Stimulated activated CD4-positive, alpha-beta T cell treated with anti-CD3 and anti-CD28 coated beads, TNF-alpha, amount 100 ng/mL, for 1 hour (primary cell): ENCODE measurements around the gene HEMGN.
"Not testable (repeated sequence)": the region's sequence is repeated elsewhere in the genome, so short reads cannot be mapped to it uniquely, and the experiment has no call there.

Source experiments
- DNase-seq, 3 donors: peaks; one replicate each; pipeline ENCODE4 v3.0.0-alpha.2; 2020; ENCODE audit warnings: low read depth in 3 of 3, low spot score in 1 of 3

HEMGN gene, protein sequence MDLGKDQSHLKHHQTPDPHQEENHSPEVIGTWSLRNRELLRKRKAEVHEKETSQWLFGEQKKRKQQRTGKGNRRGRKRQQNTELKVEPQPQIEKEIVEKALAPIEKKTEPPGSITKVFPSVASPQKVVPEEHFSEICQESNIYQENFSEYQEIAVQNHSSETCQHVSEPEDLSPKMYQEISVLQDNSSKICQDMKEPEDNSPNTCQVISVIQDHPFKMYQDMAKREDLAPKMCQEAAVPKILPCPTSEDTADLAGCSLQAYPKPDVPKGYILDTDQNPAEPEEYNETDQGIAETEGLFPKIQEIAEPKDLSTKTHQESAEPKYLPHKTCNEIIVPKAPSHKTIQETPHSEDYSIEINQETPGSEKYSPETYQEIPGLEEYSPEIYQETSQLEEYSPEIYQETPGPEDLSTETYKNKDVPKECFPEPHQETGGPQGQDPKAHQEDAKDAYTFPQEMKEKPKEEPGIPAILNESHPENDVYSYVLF

DNA sequence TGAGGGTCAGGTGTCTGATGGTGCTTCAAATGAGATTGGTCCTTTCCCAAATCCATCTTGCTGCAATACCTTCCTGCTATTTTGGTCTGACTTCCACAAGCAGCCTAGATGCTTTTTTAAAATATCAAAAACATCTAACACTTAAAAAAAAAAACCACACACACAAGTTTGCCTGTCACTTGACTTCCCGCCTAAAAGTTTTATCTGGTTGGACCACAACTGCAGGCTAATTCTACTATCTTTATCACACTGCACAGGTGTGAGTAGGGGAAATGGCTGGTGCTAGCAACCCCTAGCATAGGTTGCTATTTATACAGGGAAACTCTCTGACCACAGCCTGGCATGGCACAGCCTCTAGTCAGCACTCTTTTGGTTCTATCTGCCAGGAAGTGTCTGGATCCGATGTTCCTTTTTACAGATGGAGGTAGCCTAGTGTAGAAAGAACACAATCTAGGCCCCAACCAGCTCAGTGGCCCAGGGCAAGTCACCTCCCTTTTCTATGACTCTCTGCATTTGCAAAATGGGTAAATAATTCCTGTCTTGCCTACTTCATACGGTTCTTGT lies at the start of gene HEMGN:
HEMGN (minus strand) TSS at position 92 of the 564 bp plus-strand sequence; CDS start at position 56, 36 bp downstream.
- no peak for DNase-seq

- no peak for DNase-seq
Measured at GRCh38 chr9:97987487-97987886, 49.5 kb upstream of the HEMGN start.

GRCh38 chr9:97985058-97985861 lies 47.3 kb upstream of the HEMGN start:
- DNase-seq: peak in 1 of 3 donors; percentile 35

- peak in 2 of 3 donors; percentile 65 to 70 for DNase-seq
Measured at GRCh38 chr9:97984188-97985057, 46.5 kb upstream of the HEMGN start.

DNA sequence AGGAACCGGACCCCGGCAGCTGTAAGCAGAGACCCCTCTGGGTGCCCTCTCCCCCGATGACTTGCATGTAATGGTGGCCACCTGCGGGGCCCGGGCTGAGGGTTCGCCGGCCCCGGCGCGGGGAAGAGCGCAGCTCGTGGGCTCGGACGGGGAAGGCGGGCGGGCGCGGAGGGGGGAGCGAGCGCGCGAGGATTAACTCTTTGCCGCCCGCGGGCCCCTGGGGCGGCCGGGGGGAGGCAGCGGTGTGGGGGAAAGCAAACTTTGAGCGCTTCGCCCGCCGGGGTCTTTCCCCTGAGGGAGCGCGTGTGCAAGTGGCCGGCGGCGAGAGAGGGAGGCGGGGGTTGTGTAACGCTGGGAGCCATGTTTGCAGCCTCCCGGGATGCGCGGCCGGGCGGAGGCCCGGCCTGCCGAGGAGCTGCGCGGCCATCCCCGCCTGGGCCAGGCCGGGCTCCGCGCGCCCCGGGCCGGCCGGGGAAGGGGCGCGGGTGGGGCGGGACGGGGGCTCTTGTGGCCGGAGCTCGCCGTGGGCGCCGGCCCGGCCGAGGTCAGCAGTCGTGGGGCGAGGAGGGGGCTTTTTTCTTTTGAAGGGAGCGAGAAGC lies 45.7 kb upstream of the HEMGN start:
- peak in 2 of 3 donors; percentile 33 to 55 for DNase-seq

DNA sequence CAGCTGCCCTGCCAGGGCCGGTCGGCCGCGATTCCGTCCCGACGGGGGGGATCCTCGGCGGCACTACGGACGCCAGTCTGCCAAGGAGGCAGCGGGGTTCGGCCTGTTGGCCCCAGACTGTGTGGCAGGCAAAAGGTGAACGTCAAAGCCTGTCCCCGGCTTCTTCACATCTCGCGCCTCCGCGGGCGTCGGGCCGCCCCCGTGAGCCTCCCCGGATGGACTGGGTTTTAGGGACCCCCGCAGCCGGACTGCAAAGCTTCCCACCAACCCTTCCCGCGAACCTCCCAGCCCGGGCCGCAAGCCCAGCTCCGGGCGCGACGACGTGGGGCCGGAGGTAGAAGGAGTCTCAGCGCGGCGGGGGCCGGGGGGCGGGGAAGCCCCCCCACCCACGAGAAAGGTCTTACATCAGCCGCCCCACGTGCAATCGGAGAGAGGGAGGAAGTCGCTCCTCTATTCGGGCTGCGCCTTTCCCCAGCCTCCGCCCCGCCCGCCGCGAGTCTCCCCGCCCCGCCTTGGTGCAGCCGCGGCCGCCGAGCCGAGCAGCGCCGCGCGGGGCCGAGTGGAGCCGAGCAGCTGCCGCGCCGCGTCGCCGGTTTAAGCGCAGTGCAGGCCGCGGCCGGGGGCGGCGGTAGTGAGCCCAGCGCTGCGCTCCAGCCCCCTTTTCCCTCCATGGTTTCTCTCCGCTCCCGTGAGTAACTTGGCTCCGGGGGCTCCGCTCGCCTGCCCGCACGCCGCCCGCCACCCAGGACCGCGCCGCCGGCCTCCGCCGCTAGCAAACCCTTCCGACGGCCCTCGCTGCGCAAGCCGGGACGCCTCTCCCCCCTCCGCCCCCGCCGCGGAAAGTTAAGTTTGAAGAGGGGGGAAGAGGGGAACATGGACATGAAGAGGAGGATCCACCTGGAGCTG lies 45.0 kb upstream of the HEMGN start, which contains the start of gene ANP32B:
ANP32B (plus strand) TSS at position 659 of the 906 bp plus-strand sequence; CDS start at position 874, 215 bp downstream.
- DNase-seq: peak; percentile 85 to 94 (median 91)

GRCh38 chr9:97981846-97982682 lies 44.1 kb upstream of the HEMGN start:
- DNase-seq: no peak

DNA sequence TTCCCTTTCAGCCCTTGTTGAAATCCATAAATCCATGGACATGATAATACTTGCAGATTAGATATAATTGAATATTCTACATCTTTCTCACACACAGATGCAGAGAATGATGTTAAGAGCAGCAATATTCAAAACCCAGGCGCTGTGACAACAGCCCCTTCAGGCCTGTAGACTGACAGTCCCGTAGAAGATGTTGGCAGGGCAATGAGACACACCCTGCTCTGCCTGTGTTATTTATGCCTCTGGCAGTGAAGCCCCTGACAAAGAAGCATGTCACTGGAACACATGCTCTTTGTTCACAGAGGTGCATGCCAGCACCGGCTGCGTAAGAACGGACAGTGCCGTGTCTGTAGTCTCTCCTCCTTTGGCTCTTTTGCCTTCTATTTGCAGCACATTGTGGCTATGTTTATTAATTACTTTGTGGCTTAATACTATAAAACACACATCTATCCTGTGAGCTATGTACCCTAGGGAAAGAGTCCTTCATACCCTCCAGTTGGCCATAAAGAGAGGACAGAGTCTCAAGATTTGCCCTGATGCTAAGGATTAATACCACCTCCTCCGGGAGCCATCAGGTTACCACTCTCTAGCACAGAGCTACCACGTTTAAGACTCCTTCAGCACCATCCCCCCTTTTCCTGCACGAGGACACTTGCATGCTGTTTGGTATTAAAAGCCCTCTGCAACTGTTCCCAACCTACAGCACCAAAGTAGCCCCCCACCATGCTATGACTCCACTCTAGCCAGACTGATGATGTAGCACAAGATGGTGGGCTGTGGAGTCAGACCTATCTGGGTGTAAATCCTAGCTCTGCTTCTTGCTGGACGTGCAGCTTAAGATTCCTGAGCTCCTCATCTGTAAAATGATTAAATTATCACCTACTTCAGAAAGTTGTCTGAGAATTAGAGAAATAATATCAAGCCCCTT lies 43.2 kb upstream of the HEMGN start:
- no peak for DNase-seq

- DNase-seq: no peak
Measured at GRCh38 chr9:97980479-97980803, 42.5 kb upstream of the HEMGN start.

DNA sequence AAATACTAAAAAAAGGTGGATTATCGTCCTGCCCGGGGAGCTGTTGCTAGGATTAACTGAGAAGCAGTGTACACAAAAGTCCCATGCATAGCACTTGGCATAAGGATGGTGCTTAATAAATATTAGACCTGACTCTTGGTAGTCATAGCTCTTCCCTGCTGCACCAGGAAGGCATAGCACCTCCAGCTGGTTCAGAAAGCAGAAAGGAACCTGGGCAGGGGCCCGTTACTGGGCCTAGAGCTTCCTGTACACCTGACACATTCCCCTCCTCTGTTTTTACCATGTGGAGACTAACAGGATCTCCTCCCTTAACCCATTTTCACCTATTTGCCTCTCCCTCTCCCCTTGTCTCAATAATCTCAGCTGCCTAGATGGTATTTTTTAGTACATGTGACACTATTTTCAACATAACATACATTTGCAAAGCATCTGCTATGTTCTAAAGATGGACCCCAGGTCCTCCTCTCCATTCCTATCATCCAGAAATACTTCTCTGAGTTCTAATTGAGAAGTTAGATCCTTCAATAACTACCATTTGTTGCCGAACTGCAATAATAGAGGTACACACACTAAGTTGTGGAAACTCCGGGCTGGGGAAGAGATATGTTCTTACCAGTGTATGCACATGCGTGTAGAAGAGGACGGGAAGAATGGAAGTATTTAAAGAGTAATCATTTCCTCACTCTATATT lies 42.0 kb upstream of the HEMGN start:
- no peak for DNase-seq

DNA sequence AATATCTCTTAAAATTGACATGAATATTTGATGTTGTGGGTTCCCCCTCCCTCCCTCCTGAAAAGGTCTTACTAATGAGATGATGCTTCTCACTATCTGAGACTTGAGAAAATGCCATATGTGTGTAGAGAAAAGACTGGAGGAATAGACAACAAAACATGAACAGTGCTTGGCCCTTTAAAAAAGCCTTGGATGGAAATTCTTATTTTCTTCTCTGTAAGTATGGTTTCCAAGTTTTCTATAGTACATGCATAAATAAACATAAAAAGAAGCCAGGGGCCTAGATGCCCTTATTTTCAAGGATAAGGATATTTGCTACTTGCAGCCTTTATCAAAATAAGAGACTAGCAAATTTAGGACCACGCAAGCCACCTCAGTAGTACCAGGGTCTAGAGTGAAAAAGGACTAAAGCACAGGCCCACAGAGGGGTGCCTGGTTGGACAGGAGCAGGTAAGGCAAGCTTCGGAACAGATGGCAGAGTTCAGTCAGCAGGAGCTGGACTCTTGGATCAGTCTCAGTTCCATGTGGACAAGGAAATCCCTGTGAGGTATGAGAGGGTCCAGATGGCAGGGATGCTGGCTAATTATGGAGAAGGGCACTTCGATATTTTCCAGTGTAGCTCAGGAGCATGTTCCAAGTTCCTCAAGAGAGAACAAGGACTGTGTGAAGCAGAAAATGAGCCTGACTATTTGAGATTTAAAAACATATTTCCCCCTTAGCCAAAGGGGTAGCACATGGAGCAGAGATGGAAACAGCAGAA lies 40.6 kb upstream of the HEMGN start:
- DNase-seq: no peak

- not testable (repeated sequence) for DNase-seq
Measured at GRCh38 chr9:97976633-97977032, 38.7 kb upstream of the HEMGN start.

DNA sequence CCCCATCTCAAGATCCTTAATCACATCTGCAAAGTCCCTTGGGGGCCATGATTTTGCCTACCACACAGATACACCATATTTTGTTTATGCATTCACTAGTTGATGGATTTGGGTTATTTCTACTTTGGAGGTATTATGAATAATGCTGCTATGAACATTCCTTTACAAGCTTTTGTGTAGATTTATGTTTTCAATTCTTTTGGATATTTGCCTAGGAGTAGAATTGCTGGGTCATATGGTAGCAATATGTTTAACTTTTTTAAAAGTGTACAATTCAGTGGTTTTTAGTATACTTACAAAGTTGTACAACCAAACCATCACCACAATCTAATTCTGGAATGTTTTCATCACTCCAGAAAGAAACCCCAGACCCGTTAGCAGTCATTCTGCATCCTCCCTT lies 37.4 kb upstream of the HEMGN start:
- DNase-seq: no peak

GRCh38 chr9:97972753-97973152 lies 34.8 kb upstream of the HEMGN start:
- DNase-seq: no peak

DNA sequence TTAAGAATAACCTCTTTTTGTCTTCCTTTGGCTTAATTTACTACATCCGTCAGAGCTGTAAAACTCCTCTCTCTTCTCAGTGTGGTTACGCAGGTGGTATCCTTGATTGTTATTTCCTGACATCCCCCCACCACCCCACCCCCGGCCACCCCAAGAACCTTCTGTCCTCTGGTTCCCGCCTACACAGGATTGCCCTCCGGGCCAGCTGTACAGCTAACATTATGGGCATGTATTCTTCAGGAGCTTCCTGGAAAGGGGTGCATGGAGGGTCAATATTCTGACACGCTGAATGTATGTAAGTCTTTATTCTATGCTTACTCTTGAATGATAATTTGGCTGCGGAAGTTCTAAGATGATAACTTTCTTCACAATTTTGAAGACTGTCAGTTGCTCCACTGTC lies 32.2 kb upstream of the HEMGN start:
- no peak for DNase-seq

- DNase-seq: no peak
Measured at GRCh38 chr9:97969014-97969413, 31.0 kb upstream of the HEMGN start.
